Activated T-cell treated with anti-CD3 and anti-CD28 coated beads, Interleukin-2, amount 50 U/mL, for 1 hour (primary cell): ENCODE measurements around the gene CKB.

Experiments
- DNase-seq: peaks from one replicate; pipeline ENCODE4 v3.0.0-alpha.2; 2020

The CKB gene

DNA sequence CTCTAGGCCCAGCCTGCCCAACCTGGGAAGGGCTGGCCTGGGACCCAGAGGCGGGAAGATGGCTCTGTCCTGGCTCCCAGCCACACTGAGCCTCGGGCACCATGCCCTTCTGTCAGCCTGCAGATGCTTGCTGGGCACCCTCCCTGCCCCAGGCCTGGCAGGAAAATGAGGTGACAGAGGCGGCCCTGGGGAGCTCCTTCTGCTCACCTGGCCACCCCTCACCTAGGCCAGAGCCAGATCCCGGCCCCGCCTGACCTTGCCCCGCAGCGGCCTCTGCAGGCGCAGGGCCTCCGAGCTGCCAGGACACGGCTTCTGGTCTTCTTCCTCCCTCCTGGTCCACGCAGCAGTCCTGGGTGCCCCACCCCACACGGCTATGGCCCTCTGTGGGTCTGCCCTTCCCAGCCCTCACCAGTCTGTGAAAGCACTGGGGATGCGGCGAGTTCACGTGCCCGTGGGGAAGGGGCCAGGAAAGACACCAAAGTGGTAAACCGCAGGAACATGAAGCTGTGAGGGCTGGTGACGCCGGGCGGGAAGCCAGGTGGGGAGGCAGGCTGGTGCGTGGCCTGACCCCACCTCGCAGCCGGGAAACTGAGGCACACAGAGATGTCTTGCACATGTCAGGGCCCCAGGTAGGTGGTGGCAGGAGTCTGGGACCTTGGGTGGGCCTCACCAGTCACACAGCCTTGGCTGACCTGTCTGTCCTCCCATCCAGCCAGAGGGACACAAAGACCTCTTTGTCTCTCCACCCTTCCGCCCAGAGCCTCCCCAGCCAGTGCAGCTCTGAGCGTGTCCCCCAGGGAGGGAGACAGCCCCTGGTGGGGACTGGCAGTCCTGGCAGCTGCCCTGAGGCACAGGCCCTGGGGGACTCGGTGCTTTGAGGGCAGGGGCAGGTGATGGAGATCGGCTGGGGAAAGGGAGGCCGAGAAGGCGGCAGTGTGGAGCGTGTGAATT, 27.0 kb upstream of the CKB start:
- DNase-seq: no peak

DNA sequence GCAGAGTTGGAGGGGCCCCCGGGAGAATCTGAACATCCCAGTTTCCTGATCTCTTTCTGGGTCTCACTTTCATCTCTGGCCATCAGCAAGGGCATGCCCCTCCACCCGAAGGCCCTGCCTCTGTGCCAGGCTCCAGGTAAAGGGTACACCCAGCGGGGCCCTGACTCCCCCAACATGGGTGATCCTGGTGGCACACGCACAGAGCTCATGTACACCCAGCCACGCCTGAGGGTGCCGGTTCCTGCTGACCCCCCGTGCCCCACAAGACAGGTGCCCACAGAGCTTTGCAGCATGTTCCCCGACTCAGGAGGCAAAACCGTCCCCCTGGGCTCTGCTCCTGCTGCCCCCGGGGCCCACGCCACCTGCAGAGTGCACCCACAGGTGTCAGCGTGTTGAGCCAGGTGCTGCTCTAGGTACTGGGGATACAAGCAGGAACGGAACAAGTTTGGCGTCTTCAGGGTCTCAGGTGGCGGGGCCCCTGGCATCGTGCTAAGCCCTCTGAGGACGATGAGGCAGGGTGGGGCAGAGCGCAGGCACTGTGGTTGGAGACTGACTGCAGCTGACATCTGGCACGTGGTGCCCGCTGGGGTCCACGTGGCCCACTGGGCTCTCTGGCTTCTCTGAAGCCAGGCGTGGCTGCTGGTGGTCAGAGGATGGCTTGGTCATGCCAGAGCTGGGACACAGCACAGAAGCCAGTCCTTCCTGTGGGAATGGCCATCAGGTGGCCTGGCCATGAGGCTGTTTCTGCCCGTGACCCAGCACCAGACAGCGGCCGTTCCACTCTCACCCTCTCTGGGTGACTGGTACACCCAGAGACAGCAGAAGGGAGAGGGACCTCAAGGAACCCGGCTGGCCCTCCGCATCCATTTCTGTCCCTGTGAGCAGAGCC, 26.1 kb upstream of the CKB start:
- DNase-seq: no peak

DNA sequence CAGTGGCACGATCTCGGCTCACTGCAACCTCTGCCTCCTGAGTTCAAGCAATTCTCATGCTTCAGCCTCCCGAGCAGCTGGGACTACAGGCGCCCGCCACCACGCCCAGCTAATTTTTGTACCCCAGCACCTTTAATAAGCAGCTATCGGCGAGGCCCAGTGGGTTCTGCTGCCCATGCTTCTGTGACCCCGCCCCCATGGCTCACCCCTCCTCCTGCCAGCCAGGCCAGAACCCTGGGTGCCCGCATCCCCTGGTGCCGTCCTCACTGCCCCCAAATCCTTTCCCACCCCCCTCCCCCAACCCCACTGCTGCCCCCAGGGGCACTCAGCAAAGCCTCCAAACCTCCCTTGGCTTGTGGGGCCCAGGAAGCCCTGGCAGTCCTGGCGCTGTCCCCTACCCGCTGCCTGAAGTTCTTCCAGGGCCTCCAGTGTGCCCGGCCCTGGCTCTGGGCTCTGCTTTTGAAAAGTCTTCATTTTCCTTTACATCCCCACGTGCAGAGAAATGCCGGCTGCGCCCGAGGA, 25.4 kb upstream of the CKB start:
- DNase-seq: no peak

DNA sequence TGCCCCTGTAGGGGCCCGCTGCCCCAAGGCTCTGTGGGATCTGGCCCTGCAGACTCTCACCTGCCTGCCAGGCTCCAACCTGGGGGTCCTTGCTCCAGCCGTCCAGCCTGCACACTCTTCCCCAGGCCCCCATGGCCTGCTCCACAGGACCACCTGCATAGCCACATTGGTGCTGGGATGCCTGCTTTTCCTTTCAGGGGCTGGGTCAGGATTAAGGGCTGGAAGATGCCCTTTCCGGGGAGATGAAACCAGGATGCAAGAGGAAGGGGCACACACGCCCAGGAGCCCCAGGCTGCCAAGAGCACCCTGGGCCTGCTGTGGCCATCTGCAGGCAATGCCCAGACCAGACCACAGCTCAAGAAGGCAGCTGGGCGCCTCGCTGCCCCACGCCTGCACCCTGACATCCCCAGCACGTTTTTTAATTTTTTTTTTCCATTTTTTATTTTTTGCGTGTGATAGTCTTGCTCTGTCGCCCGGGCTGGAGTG, 24.9 kb upstream of the CKB start:
- no peak for DNase-seq

DNA sequence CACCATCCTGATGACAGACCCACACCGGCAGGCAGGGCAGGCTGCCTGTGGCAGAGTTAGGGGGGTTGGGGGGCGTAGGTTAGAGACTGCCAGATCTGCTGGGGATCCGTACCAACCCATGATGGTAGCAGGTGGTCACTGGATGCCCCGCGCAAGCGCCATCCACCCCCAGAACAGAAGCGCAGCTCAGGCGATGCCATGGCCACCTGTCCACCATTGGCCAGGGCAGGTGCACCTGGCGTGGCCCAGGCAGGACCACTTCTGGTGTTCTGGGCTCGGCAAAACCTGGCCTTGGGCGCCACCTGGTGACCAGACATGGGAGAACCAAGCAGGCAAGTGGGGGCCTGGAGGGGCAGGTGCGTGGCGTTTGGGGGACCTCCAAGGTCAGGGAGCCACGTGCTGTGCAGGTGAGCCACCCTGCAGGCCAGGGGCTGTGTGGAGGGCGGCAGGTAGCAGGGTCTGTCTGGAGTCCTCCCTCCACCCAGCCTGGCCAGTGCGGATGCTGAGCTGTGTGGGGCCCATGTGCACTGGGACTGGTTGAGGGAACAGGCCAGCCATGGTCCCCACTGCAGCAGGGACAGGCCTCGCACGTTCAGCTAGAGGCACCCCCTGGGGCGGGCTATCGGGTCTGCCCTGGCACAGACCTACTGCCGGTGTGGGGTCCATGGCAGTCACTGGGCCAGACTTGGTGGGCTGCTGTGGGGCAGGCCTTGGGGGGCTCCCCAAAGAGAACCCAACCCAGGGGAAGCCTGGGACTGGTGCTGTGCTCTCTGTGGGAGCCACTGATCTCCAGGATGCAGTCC, 24.2 kb upstream of the CKB start:
- peak; percentile 85 for DNase-seq

DNA sequence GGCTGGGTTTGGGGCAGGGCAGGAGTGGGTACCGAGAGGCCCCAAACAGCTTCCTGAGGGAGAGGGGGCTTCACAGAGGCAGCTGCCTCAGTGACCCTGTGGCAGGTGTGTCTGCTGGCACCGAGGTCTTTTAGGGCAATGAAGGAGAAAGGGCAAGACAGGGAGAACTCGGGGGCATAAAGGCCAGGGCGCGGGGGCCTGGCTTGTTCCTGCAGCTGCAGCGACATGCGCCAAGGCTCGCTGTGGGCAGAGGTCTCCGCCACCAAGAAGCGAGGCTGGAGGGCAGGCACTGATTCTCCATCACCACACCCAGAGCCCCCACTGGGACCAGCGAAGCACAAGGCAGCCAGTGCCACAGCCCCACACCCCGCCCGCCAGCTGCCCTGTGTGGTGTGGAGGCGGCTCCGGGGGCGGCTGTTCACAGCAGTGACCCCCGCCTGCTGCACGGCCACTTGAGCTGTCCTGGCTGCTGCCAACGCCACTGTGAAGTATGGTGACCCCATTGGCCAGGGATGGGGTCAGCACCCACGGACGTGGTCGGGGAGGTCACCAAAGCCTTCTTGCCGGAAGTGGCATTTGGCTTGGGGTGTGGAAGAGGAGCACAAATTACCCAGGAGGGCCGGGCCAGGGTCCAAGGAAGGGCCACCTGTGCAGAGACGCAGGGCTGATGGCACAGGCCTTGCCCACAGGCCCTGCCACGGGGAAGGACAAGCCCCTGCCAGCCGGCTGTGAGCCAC, 23.5 kb upstream of the CKB start:
- DNase-seq: no peak

DNA sequence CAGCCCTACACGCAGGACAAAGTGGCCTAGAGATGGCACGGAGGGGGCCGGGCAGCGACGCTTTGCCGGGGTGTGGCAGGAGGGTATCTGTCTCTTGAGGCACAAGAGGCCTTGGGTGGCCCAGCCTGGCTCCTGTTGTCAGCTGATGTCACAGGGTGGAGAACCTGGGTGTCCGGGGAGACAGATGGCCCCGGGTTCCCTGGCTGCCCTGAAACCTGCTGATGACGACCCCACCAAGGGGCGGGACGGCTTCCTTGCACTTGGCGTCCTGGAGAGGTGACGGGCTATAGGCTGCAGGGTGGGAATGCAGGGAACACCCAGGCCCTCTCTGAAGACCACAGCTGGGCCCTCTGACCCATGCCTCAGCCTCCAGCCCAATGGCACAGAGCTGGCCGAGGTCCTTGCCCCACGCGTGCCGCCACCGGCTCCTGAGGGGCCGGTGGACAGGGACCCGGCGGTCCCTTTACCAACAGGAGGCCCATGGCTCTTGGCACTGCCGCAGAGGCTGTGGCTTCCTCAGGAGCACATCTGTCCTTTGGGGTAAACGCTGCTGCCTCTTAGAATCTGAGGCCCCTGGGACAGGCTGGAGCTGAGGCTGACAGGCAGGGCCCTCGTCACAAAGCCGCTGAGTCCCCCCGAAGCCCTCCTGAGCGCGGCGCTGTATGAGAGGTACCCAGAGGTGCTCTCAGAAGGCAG, 22.7 kb upstream of the CKB start:
- DNase-seq: no peak

DNA sequence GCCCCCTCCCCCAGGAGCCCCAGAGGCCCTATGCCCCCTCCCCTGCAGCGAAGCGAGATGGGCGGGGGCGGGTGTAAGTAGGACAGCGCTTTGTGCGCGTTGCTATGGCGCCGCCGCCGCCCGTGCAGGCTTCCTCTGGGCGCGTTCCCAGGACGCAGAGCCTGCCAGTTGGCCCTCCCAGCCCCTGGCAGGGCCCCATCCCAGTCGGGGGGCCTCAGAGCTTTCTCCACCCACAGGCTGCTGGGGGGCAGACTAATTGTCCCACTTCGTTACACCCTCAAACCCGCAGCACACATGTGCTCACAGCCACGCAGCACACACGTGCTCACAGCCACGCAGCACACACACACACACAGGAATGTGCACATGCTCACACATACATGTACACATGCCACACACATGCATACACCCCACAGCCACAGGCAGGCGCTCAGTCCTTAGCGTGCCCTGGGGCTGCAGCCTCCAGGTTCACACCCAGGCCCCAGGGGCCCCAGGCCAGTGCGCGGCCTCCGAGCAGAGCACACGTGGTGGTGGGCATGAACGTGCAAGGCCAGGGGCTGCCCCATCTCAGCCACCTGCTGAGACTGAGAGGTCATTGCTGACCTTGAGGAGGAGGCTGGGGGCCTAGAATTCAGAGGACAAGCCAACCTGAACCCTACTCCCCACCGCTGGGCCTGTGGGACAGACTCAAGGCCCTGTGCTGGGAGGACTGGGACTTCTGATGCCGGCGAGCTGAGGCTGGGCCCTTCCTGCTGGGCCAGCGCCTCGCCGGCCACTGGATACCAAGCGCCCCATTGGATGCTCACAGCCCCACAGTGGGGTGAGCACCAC, 22.0 kb upstream of the CKB start:
- no peak for DNase-seq

DNA sequence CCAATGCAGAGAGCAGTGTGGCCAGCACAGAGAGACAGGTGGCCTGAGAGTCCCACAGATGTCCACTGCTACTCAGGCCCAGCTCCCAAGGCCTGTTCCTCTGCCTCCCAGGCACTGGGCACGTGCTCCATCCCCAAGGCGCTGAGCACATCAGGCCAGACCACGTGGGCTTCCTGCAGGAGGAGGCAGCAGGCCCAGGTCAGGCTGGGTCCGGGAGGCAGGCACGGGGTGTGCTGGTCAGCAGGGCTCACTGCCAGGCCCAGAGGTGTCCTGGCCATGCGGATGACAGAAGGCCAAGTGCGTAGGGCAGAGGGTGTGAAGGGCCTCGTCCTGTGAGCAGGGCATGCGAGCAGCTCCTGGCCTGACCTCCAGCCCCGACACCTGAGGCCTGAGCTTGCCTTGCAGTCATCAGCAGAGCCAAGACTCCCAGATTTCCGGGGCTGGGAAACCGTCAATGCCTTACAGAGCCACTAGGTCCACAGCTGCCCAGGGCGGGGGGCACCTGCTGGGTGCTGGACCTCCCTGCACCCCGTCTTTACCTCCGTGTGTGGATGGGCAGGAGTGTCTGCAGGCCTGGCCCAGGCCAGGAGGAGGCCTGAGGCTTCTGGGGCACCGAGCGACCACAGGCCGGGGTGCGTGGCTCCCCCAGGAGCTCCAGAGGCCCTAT, 21.2 kb upstream of the CKB start:
- no peak for DNase-seq

DNA sequence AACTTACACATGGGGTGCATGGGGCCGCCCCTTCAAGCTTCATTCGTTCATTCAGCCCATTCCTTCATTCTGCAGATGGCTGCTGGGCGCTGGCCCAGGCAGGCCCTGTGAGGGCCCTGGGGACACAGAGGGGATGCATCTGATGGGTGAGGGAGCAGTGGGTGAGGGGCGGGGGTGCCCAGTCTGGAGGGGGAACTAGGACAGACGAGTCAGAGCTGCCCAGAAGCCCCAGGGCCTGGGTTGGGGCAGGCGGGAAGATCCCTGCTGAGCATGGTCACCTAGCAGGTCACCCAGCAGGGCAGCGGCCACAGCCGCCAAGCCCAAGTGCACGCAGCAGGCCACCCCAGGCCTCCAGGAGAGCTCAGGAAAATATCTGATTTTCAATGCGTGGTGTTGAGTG, 20.5 kb upstream of the CKB start:
- DNase-seq: no peak

DNA sequence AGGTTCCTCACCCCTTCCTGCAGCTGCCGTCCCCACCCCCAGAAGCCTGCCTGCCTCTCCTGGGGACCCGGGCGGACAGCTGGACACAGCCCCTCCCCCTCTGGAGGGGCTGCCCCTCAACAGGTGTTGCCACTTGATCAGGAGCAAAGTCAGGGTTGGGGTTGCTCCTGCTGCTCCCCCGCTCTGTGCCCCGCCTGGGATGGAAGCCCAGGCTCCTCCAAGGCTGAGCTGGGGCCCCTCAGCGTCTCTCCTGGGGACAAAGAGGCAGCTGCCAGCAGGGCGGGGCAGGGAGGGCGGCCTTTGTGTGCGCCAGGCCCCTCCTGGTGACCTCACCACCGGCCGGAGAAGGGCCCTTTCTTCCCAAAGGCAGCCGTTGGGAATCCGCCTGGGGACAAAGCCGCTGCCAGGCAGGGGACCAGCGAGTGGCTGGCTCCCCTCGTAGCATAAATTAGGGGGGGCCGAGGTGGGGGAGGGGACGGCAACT, 20.0 kb upstream of the CKB start:
- no peak for DNase-seq

DNA sequence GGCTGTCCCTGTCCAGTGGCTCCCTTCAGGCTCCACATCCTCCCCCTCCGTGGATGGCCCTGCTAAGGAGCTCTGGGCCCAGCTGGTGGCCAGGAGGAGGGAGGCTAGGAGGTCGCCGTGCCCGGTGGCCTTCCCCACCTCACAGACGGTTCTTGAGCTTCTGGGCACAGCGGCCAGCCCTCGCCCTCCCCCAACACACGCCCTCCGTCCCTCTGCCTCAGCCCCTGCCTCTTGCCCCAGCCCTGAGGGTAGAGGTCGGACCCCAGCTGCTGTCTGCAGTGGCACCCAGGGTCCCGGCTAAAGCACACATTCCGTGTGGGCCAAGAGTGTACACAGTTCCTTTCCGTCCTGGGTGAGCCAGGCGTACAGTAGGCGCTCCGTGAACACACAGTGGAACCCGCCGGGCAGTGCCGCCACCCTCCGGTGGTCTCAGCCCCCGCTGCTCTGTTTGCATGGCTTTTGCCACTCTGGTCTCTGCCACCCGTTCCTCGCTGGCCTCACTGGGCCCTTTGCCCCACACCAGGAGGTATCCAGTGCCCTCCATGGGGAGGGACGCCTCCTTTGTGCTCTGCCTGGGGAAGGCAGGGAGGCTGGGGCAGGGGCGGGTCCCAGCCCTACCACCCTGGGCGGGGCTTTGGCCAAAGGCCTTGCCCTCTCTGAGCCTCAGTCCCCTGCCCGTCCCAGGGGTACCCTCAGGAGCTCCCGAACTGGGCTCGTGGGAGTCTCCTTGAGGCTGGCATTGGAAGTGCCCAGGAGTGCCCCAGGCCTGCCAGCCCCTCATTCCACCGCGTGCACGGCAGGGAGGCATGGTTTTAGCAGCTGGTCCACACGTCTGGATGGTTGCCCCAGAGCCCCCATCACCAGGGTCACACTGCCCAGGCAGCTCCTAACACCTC, 19.3 kb upstream of the CKB start:
- DNase-seq: no peak

DNA sequence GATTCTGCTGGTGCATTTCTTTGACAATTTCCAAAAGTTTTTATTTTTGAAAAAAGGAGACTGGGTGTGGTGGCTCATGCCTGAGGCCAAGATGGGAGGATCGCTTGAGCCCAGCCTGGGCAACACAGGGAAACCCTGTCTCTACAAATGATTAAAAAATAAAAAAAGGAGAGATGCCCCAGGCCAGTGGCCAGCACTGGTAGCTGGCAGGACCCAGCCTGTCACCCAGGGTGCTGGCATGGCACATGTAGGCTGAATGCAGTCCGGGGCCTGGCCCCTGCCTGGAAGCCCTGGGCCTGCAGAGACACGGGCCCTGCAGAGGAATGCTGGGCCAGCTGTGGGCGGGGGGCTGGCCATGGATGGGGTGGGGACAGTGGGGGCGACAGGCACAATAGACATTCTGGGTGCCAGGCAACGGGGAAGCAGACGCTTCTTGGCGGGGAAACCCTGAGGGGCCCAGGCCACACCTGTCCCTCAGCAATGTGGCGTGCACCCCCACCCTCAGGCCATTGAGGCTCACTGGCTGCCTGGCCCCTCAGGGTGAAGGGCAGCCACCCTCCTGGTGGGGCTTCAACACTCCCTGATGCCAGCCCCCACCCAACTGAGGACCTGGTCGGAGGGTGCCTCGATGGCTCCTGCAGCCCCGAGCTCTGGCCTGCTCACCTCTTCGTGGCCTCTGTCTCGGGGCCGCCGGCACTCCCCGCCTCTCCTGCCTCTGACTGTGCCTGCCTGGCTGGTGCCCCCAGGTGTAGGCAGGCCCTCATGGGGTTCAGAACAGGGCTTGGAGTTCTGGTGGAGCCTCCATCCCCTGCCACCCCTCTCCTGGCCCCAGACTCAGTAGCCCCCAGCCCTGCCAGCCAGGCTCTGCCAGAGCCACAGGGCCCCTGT, 18.4 kb upstream of the CKB start:
- no peak for DNase-seq

DNA sequence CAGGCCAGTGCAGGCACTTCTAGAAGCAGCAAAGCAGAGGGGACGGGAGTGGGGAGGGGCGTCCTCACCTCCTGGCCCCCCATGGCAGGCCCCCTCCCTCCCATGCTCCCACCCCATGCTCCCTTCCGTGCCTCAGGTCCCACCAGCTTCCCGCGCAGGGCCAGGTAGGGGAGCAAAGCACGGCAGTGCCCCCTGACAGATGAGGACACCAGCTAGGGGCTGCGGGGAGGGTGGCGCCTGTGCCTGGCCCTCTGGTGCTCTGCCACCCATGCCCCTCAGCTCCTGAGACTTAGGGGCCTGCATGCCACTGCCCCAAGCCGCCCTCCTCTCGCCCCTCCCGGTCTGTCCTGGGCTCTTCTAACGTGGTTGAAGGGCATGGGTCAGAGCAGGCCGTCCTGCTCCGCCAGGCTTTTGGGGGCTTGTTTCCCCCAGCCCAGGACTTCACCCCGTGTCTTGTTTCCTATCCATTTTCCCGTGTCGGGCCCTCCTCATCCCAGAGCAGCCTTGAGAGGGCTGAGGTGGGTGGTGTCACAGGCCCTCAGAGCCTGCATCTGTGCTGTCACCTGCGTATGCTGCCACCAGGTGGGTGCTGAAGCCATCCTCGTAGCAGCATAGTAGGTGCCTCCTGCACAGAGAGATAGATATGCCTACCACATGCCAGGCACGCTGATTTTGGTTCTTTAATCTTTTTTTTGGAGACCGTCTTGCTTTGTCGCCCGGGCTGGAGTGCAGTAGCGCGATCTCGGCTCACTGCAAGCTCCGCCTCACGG, 16.6 kb upstream of the CKB start:
- DNase-seq: no peak

DNA sequence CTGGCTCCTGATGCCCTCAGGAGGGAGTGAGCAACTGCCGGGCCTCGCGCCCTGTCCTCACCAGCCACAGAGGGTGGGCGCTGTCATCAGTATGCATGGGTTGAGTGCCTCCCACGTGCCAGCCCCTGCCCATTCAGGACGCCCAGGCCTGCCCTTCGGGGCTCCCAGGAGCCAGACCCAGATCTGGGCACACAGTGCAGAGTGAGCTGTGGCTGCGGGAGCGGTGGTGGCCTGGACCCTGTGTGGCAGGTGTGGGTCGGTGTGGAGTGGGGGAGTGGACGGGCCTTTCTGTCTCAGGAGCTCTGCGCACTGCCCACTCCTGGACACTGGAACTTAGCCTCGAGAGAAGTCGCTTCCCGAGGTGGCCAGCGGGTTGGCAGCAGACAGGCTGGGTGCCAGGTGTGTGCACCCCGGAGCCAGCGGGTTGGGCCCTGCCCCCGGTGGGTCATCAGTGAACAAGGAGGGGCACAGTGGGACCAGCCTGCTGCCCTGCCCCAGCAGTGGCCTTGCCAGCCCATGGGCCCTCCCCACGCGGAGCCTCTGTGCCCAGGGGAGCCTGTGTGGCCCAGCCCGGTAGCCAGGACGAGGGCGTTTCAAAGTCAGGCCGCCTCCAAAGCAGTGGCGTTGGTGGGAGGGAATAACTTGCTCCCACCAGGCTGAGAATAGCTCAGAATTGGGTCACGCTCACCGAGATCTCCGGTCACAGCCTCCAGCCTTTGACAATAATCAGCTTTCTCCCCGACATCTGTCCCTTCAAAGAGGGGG, 15.8 kb upstream of the CKB start:
- DNase-seq: no peak
